B cell (primary cell): ENCODE data around the gene IPP.

Experiments used
- CTCF ChIP-seq: fragments of 200-600 bp; IDR thresholded peaks from one replicate; pipeline ENCODE4 v1.8.0; 2022; ENCODE audit warnings: antibody characterized with exemption, mild to moderate bottlenecking
- EZH2 ChIP-seq: IDR thresholded peaks from 2 replicates; pipeline ENCODE4 v1.6.1; 2012; ENCODE audit warnings: borderline replicate concordance, low read depth, mild to moderate bottlenecking, moderate library complexity, low read length; ENCODE audit not compliant: insufficient read depth, poor library complexity, severe bottlenecking

- no peak for TF ChIP-seq CTCF
- TF ChIP-seq EZH2, result no peak
Measured at GRCh38 chr1:45660336-45660735, 90.1 kb downstream of the IPP start.
